ENCODE results near the gene GTF3C2. TPM values are rescaled to one million over a fixed set of nuclear protein-coding genes. Genes with fewer than 3 reads are reported as not detected.

The GTF3C2 gene
- total RNA-seq, 2 experiments from 2014 or later: 77.4 to 83.9 TPM

- H3K9me3 Mint-ChIP-seq: no peaks in the 10 kb centered on the region
- H3K36me3 Mint-ChIP-seq: no peaks in the 10 kb centered on the region
- H3K4me3 Mint-ChIP-seq: no peak overlapping the region
Observed at GRCh38 chr2:27298391-27299080, 58.0 kb downstream of the GTF3C2 start.

GRCh38 chr2:27297195-27297594, 59.4 kb downstream of the GTF3C2 start:
- Mint-ChIP-seq H3K27me3 (peaks cover 13% of the 10 kb centered on the region), H3K9me3 (no peaks in the 10 kb centered on the region), H3K27ac (no peak overlapping the region), H3K4me3 (no peak overlapping the region), H3K36me3 (no peaks in the 10 kb centered on the region), H3K4me1 (no peaks in the 10 kb centered on the region)
- DNase-seq: no peak

More at GRCh38 chr2:27298391-27299080, 58.0 kb downstream of the GTF3C2 start:
- Mint-ChIP-seq H3K27me3 (peaks cover 3% of the 10 kb centered on the region), H3K27ac (no peak overlapping the region), H3K4me1 (peaks cover 6% of the 10 kb centered on the region)
- no peak for DNase-seq

GRCh38 chr2:27296481-27296880, 60.1 kb downstream of the GTF3C2 start:
- H3K9me3 Mint-ChIP-seq: no peaks in the 10 kb centered on the region
- no peaks in the 10 kb centered on the region for H3K36me3 Mint-ChIP-seq
- no peak overlapping the region for H3K27ac Mint-ChIP-seq
- DNase-seq: no peak
- no peak overlapping the region for H3K4me3 Mint-ChIP-seq
- peaks cover 13% of the 10 kb centered on the region for H3K27me3 Mint-ChIP-seq
- H3K4me1 Mint-ChIP-seq: no peaks in the 10 kb centered on the region

GRCh38 chr2:27294928-27295327, 61.6 kb downstream of the GTF3C2 start:
- peaks cover 13% of the 10 kb centered on the region for H3K27me3 Mint-ChIP-seq
- DNase-seq: no peak
- no peaks in the 10 kb centered on the region for H3K36me3 Mint-ChIP-seq
- no peaks in the 10 kb centered on the region for H3K9me3 Mint-ChIP-seq
- no peak overlapping the region for H3K4me3 Mint-ChIP-seq
- H3K4me1 Mint-ChIP-seq: no peaks in the 10 kb centered on the region
- no peak overlapping the region for H3K27ac Mint-ChIP-seq

- H3K9me3 Mint-ChIP-seq: no peaks in the 10 kb centered on the region
- no peak overlapping the region for H3K4me3 Mint-ChIP-seq
- peaks cover 13% of the 10 kb centered on the region for H3K27me3 Mint-ChIP-seq
- H3K36me3 Mint-ChIP-seq: no peaks in the 10 kb centered on the region
- DNase-seq: no peak
- H3K27ac Mint-ChIP-seq: no peak overlapping the region
- H3K4me1 Mint-ChIP-seq: no peaks in the 10 kb centered on the region
Observed at GRCh38 chr2:27291865-27292264, 64.7 kb downstream of the GTF3C2 start.

GRCh38 chr2:27290549-27290948, 66.0 kb downstream of the GTF3C2 start:
- Mint-ChIP-seq H3K4me3 (no peak overlapping the region), H3K27me3 (peaks cover 13% of the 10 kb centered on the region), H3K9me3 (no peaks in the 10 kb centered on the region), H3K27ac (no peak overlapping the region), H3K36me3 (no peaks in the 10 kb centered on the region), H3K4me1 (no peaks in the 10 kb centered on the region)
- DNase-seq: no peak

GRCh38 chr2:27288610-27289009, 68.0 kb downstream of the GTF3C2 start:
- Mint-ChIP-seq H3K4me3 (no peak overlapping the region), H3K4me1 (no peaks in the 10 kb centered on the region), H3K27me3 (peaks cover 13% of the 10 kb centered on the region), H3K9me3 (no peaks in the 10 kb centered on the region), H3K27ac (no peak overlapping the region), H3K36me3 (no peaks in the 10 kb centered on the region)
- no peak for DNase-seq

GRCh38 chr2:27285481-27285880, 71.1 kb downstream of the GTF3C2 start:
- H3K36me3 Mint-ChIP-seq: no peaks in the 10 kb centered on the region
- peaks cover 9% of the 10 kb centered on the region for H3K27me3 Mint-ChIP-seq

GRCh38 chr2:27284996-27285395, 71.6 kb downstream of the GTF3C2 start:
- H3K27ac Mint-ChIP-seq: no peak overlapping the region
- peaks cover under 1% of the 10 kb centered on the region for H3K4me1 Mint-ChIP-seq
- no peak for DNase-seq
- peaks cover 9% of the 10 kb centered on the region for H3K27me3 Mint-ChIP-seq
- no peaks in the 10 kb centered on the region for H3K9me3 Mint-ChIP-seq
- H3K36me3 Mint-ChIP-seq: no peaks in the 10 kb centered on the region
- no peak overlapping the region for H3K4me3 Mint-ChIP-seq

More at GRCh38 chr2:27285481-27285880, 71.1 kb downstream of the GTF3C2 start:
- Mint-ChIP-seq H3K27ac (no peak overlapping the region), H3K9me3 (no peaks in the 10 kb centered on the region), H3K4me1 (no peaks in the 10 kb centered on the region), H3K4me3 (no peak overlapping the region)
- DNase-seq: no peak

GRCh38 chr2:27282892-27283291, 73.7 kb downstream of the GTF3C2 start:
- Mint-ChIP-seq H3K4me3 (no peak overlapping the region), H3K9me3 (no peaks in the 10 kb centered on the region), H3K4me1 (peaks cover 3% of the 10 kb centered on the region), H3K27me3 (peaks cover 8% of the 10 kb centered on the region), H3K36me3 (no peaks in the 10 kb centered on the region), H3K27ac (no peak overlapping the region)
- no peak for DNase-seq

- Mint-ChIP-seq H3K4me1 (peaks cover 3% of the 10 kb centered on the region), H3K27me3 (peaks cover 13% of the 10 kb centered on the region), H3K36me3 (no peaks in the 10 kb centered on the region), H3K9me3 (no peaks in the 10 kb centered on the region), H3K27ac (no peak within 1 kb of the TSS), H3K4me3 (no peak within 1 kb of the TSS)
- no peak for DNase-seq
Observed at GRCh38 chr2:27281855-27282559, 74.6 kb downstream of the GTF3C2 start, which contains the start of gene TRIM54. Gene TRIM54 (plus strand): TSS chr2:27282429. CDS start chr2:27282732, 303 bp downstream.

GRCh38 chr2:27281442-27281841, 75.1 kb downstream of the GTF3C2 start:
- Mint-ChIP-seq H3K27ac (no peak overlapping the region), H3K9me3 (no peaks in the 10 kb centered on the region), H3K36me3 (no peaks in the 10 kb centered on the region), H3K4me1 (peaks cover 3% of the 10 kb centered on the region), H3K27me3 (peaks cover 14% of the 10 kb centered on the region), H3K4me3 (no peak overlapping the region)
- DNase-seq: no peak

- H3K9me3 Mint-ChIP-seq: no peaks in the 10 kb centered on the region
- no peak for DNase-seq
- H3K4me3 Mint-ChIP-seq: no peak overlapping the region
- peaks cover 3% of the 10 kb centered on the region for H3K4me1 Mint-ChIP-seq
- no peak overlapping the region for H3K27ac Mint-ChIP-seq
- H3K36me3 Mint-ChIP-seq: no peaks in the 10 kb centered on the region
- peaks cover 15% of the 10 kb centered on the region for H3K27me3 Mint-ChIP-seq
Observed at GRCh38 chr2:27280826-27281225, 75.7 kb downstream of the GTF3C2 start.

- peaks cover 15% of the 10 kb centered on the region for H3K27me3 Mint-ChIP-seq
- H3K9me3 Mint-ChIP-seq: no peaks in the 10 kb centered on the region
- no peak for DNase-seq
- H3K27ac Mint-ChIP-seq: no peak overlapping the region
- H3K36me3 Mint-ChIP-seq: no peaks in the 10 kb centered on the region
- H3K4me3 Mint-ChIP-seq: no peak overlapping the region
- peaks cover 3% of the 10 kb centered on the region for H3K4me1 Mint-ChIP-seq
Observed at GRCh38 chr2:27278010-27278409, 78.6 kb downstream of the GTF3C2 start.

All from activated naive CD8-positive, alpha-beta T cell treated with anti-CD3 and anti-CD28 coated beads for 36 hours (primary cell).